ENCODE data around the gene PTPA.

GRCh38 chr9:129136446-129137035, 25.3 kb downstream of the PTPA start:
- no peak for TF ChIP-seq CTCF (IDR thresholded peaks at IDR 0.05)
- TF ChIP-seq EZH2 (IDR thresholded peaks at IDR 0.05; ENCODE audit: borderline replicate concordance, insufficient read depth, low read depth, low read length, poor library complexity, severe bottlenecking), result no peak
